Common myeloid progenitor, CD34-positive (primary cell): ENCODE data around the gene TRAF3.

Experiments
- CTCF ChIA-PET: fragments of 350-600 bp; sonication (Branson Sonifier 250); formaldehyde crosslinking; loops from one replicate; lab custom pipeline; 2021; ENCODE audit warnings: antibody characterized with exemption; lab: Charles Lee
- POLR2A ChIA-PET: fragments of 350-600 bp; sonication (Branson Sonifier 250); formaldehyde crosslinking; loops from one replicate; lab custom pipeline; 2021; ENCODE audit warnings: antibody characterized with exemption; lab: Charles Lee
- DNase-seq, 3 donors: peaks; one replicate each; pipeline versions ENCODE4 v3.0.0 to v3.0.0-alpha.2; 2013
- H3K27ac ChIP-seq, 2 experiments: 1 replicate in 1 of 2; 2 replicates in 1 of 2; pipeline ENCODE4 v1.7.0; 2013; ENCODE audit warnings: inconsistent platforms in 2 of 2, low read length in 2 of 2, mild to moderate bottlenecking in 2 of 2, low read depth in 1 of 2, moderate library complexity in 1 of 2; ENCODE audit not compliant: severe bottlenecking in 2 of 2, insufficient read depth in 1 of 2, poor library complexity in 1 of 2
- H3K27me3 ChIP-seq, 5 experiments: replicated peaks in 2 of 5; 1 replicate in 3 of 5; 2 replicates in 2 of 5; pipeline versions ENCODE4 v1.6.1 to v1.7.0; 2013; ENCODE audit warnings: low read length in 4 of 5, mild to moderate bottlenecking in 2 of 5, moderate library complexity in 2 of 5, inconsistent platforms in 1 of 5; ENCODE audit not compliant: insufficient read depth in 5 of 5, control insufficient read depth in 4 of 5
- H3K36me3 ChIP-seq, 4 experiments: 1 replicate in 2 of 4; 2 replicates in 2 of 4; pipeline versions ENCODE4 v1.6.1 to v1.7.0; 2013; ENCODE audit warnings: low read length in 3 of 4, control low read depth in 1 of 4, mild to moderate bottlenecking in 1 of 4; ENCODE audit not compliant: control insufficient read depth in 4 of 4, insufficient read depth in 4 of 4
- H3K4me1 ChIP-seq, 4 experiments: 1 replicate in 3 of 4; 2 replicates in 1 of 4; pipeline versions ENCODE4 v1.6.1 to v1.7.1; 2013; ENCODE audit warnings: low read length in 3 of 4, mild to moderate bottlenecking in 3 of 4, control low read depth in 1 of 4, inconsistent platforms in 1 of 4, moderate library complexity in 1 of 4; ENCODE audit not compliant: control insufficient read depth in 4 of 4, insufficient read depth in 4 of 4; ENCODE audit errors: control extremely low read depth in 1 of 4
- H3K4me3 ChIP-seq, 7 experiments: 1 replicate in 4 of 7; 2 replicates in 3 of 7; pipeline versions ENCODE4 v1.5.1 to v1.7.0; 2013; ENCODE audit warnings: mild to moderate bottlenecking in 7 of 7, low read length in 6 of 7, moderate library complexity in 6 of 7, inconsistent platforms in 2 of 7, low read depth in 2 of 7, control low read depth in 1 of 7; ENCODE audit not compliant: insufficient read depth in 4 of 7, control insufficient read depth in 1 of 7; ENCODE audit errors: extremely low read depth in 1 of 7
- H3K9me3 ChIP-seq, 5 experiments: 1 replicate in 4 of 5; 2 replicates in 1 of 5; pipeline versions ENCODE4 v1.6.1 to v1.7.1; 2013; ENCODE audit warnings: low read length in 4 of 5, mild to moderate bottlenecking in 2 of 5, inconsistent platforms in 1 of 5, low read depth in 1 of 5, moderate library complexity in 1 of 5; ENCODE audit not compliant: control insufficient read depth in 4 of 5, insufficient read depth in 2 of 5; ENCODE audit errors: control extremely low read depth in 1 of 5
- WGBS: methylation state at CpG from one replicate; pipeline ENCODE4 v1.1.5; 2013; ENCODE audit not compliant: insufficient coverage; 5-methylcytosine and 5-hydroxymethylcytosine counted together

TRAF3 gene

GRCh38 chr14:102910442-102910841, 133.2 kb downstream of the TRAF3 start:
- ChIA-PET CTCF (interaction anchor here (1.2 kb wide), 1 partner anchor 215 kb away, joined by 3 read pairs; no protein-coding TSS in a partner anchor), POLR2A (no interaction called here)
- 95% methylated on average over 20 of the region's 21 CpGs for WGBS
- Histone ChIP-seq H3K4me3 (no peak overlapping the region), H3K4me1 (peaks cover 0 to 3% (median 0%) of the 10 kb centered on the region in 4 experiments), H3K27me3 (no peaks in the 10 kb centered on the region), H3K27ac (no peak overlapping the region), H3K9me3 (no peaks in the 10 kb centered on the region), H3K36me3 (peaks cover 0 to 23% (median 13%) of the 10 kb centered on the region in 4 experiments)
- no peak for DNase-seq

- Histone ChIP-seq H3K4me1 (peaks cover 0 to 3% (median 0%) of the 10 kb centered on the region in 4 experiments), H3K4me3 (no peak overlapping the region), H3K27me3 (no peaks in the 10 kb centered on the region), H3K36me3 (peaks cover 0 to 15% (median 9%) of the 10 kb centered on the region in 4 experiments), H3K9me3 (no peaks in the 10 kb centered on the region), H3K27ac (no peak overlapping the region)
- WGBS: 96% methylated on average over 19 of the region's 19 CpGs
- ChIA-PET POLR2A (interaction anchor here (0.7 kb wide), 1 partner anchor 76 kb away, joined by 3 read pairs; no protein-coding TSS in a partner anchor), CTCF (interaction anchor here (1.1 kb wide), 1 partner anchor 10 kb away, joined by 3 read pairs; no protein-coding TSS in a partner anchor)
- no peak for DNase-seq
These were observed 134.3 kb downstream of the TRAF3 start for GRCh38 chr14:102911541-102911951.

GRCh38 chr14:102911991-102912761, 134.9 kb downstream of the TRAF3 start:
- Histone ChIP-seq H3K4me3 (no peak overlapping the region), H3K9me3 (no peaks in the 10 kb centered on the region), H3K27me3 (no peaks in the 10 kb centered on the region), H3K4me1 (peaks cover 0 to 5% (median 0%) of the 10 kb centered on the region in 4 experiments), H3K36me3 (peaks cover 0 to 9% (median 5%) of the 10 kb centered on the region in 4 experiments), H3K27ac (no peak overlapping the region)
- WGBS: 94% methylated on average over 20 of the region's 21 CpGs
- DNase-seq: no peak
- ChIA-PET CTCF (interaction anchor here (1.1 to 1.4 kb wide), 3 partner anchors 11 to 217 kb away, joined by 3 to 4 read pairs (median 3); no protein-coding TSS in a partner anchor), POLR2A (interaction anchor here (0.7 kb wide), 1 partner anchor 75 kb away, joined by 3 read pairs; no protein-coding TSS in a partner anchor)

DNA sequence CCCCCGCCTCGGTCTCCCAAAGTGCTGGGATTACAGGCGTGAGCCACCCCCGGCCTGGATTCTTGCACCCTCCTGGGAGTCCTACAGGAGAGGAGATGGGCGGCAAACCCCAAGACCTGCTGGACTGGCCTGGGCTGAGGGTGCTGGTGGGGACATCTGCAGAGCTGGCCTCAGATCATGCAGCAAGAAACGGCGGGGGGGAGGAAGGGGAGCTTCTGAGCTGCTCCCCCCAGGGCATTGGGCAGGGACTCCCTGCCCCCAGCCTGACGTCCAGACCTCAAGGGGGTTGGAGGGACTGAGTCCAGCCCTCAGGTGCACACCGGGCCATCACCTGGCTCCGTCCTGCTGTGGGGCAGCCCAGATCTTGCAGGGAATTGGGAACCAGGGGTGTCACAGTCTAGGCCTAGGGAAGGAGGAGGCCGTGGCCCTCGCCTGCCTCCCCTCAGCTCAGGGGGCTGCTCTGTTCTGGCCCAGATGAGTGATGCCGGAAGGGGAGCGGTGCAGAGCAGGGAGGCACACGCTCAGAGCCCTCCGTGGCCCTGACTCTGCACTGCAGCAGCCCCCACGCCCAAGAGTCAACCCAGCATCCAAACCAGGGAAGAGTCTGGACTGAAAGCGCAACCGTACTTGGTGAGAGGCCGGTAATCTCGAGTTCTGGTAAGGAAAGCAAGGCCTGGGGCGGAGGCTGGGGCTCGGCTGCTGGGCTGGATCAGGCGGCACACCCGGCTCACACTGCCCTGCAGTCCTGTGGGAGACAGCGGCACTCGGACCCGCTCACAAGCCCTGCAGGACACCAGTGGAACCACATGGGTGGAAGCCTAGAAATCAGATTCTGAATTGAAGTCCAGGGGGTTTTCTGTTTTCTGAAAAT, 136.3 kb downstream of the TRAF3 start:
- peaks cover 0 to 11% (median 2%) of the 10 kb centered on the region in 4 experiments for H3K4me1 ChIP-seq
- CTCF ChIA-PET: interaction anchor here (1.0 to 1.4 kb wide), 3 partner anchors 11 to 220 kb away, joined by 3 to 4 read pairs (median 4); no protein-coding TSS in a partner anchor
- no peak overlapping the region for H3K4me3 ChIP-seq
- peaks cover 0 to 4% (median 0%) of the 10 kb centered on the region in 4 experiments for H3K36me3 ChIP-seq
- no peaks in the 10 kb centered on the region for H3K27me3 ChIP-seq
- no peak overlapping the region for H3K27ac ChIP-seq
- POLR2A ChIA-PET: no interaction called here
- DNase-seq: no peak
- H3K9me3 ChIP-seq: no peaks in the 10 kb centered on the region
- WGBS: 97% methylated on average over 21 of the region's 28 CpGs

DNA sequence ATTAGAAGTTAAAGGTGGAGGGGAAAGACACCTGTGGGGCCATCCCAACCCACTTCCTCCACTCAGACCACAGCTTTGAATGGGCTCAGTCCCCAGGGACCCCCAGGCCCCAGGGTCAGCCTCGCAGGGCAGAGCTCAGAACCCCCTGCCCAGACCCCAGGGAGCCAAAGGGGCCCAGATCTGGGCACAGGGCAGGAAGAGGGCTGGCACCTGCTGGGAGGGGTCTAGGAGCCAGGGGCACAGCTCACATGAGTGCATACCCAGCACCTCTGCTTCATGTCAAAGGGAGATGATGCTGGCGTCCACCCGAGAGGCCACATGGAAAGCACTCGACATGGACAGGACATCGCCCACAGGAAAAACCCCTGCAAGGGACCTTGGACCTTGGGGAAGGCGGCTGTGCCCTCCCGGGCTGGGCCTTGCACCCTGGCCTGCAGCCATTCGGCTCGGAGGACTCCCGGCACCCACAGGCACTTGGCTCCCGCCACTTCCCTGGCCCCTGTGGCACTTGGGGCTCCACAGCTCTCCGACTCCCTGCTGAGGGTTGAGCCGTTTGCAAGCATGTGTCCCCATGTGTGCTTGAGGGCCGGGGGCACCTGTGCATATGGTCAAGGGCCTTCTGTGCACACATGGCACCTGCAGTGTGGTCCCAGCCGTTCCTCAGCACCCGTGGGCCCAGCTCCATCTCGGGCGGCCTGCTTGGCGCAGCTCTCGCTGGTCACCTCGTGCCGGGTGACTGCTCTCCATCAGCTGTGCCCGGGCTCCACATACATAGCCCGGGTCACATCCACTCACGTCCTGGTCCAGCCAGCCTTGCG, 137.4 kb downstream of the TRAF3 start:
- peaks cover 0 to 4% (median 0%) of the 10 kb centered on the region in 4 experiments for H3K36me3 ChIP-seq
- H3K4me3 ChIP-seq: no peak overlapping the region
- H3K27me3 ChIP-seq: no peaks in the 10 kb centered on the region
- 95% methylated on average over 25 of the region's 26 CpGs for WGBS
- H3K27ac ChIP-seq: no peak overlapping the region
- no peaks in the 10 kb centered on the region for H3K9me3 ChIP-seq
- DNase-seq: no peak
- CTCF ChIA-PET: interaction anchor here (0.9 to 1.6 kb wide), 4 partner anchors 21 to 220 kb away, joined by 3 to 5 read pairs (median 4); no protein-coding TSS in a partner anchor
- POLR2A ChIA-PET: no interaction called here
- peaks cover 0 to 11% (median 2%) of the 10 kb centered on the region in 4 experiments for H3K4me1 ChIP-seq
